ENCODE measurements around the gene THAP8.

THAP8 gene

GRCh38 chr19:36030264-36031148, 23.6 kb downstream of the THAP8 start:
- H3K4me3 ChIP-seq (ENCODE audit: low read depth, low read length), result no peak overlapping the region
- no peak for TF ChIP-seq CTCF (IDR thresholded peaks at IDR 0.05; ENCODE audit: control insufficient read depth, extremely low read depth, insufficient read depth)
- DNase-seq (ENCODE audit: low read depth), result no peak

GRCh38 chr19:36028313-36029041, 25.6 kb downstream of the THAP8 start:
- no peak for TF ChIP-seq CTCF (IDR thresholded peaks at IDR 0.05; ENCODE audit: control insufficient read depth, extremely low read depth, insufficient read depth)
- no peak overlapping the region for H3K4me3 ChIP-seq (ENCODE audit: low read depth, low read length)
- no peak for DNase-seq (ENCODE audit: low read depth)

- no peak for DNase-seq (ENCODE audit: low read depth)
- H3K4me3 ChIP-seq (ENCODE audit: low read depth, low read length), result no peak overlapping the region
- no peak for TF ChIP-seq CTCF (IDR thresholded peaks at IDR 0.05; ENCODE audit: control insufficient read depth, extremely low read depth, insufficient read depth)
These were observed 26.4 kb downstream of the THAP8 start for GRCh38 chr19:36027696-36028095.

- no peak for DNase-seq (ENCODE audit: low read depth)
- no peak for TF ChIP-seq CTCF (IDR thresholded peaks at IDR 0.05; ENCODE audit: control insufficient read depth, extremely low read depth, insufficient read depth)
- no peak overlapping the region for H3K4me3 ChIP-seq (ENCODE audit: low read depth, low read length)
These were observed 27.8 kb downstream of the THAP8 start for GRCh38 chr19:36026091-36026876.

- no peak for DNase-seq (ENCODE audit: low read depth)
- TF ChIP-seq CTCF (IDR thresholded peaks at IDR 0.05; ENCODE audit: control insufficient read depth, extremely low read depth, insufficient read depth), result no peak
- H3K4me3 ChIP-seq (ENCODE audit: low read depth, low read length), result no peak overlapping the region
These were observed 28.5 kb downstream of the THAP8 start for GRCh38 chr19:36025541-36025940.

- no peak overlapping the region for H3K4me3 ChIP-seq (ENCODE audit: low read depth, low read length)
- DNase-seq (ENCODE audit: low read depth), result no peak
- no peak for TF ChIP-seq CTCF (IDR thresholded peaks at IDR 0.05; ENCODE audit: control insufficient read depth, extremely low read depth, insufficient read depth)
These were observed 30.7 kb downstream of the THAP8 start for GRCh38 chr19:36023432-36023831.

All from LNCaP clone FGC (cell line).